ENCODE measurements around the gene PKP3.

PKP3 gene

DNA sequence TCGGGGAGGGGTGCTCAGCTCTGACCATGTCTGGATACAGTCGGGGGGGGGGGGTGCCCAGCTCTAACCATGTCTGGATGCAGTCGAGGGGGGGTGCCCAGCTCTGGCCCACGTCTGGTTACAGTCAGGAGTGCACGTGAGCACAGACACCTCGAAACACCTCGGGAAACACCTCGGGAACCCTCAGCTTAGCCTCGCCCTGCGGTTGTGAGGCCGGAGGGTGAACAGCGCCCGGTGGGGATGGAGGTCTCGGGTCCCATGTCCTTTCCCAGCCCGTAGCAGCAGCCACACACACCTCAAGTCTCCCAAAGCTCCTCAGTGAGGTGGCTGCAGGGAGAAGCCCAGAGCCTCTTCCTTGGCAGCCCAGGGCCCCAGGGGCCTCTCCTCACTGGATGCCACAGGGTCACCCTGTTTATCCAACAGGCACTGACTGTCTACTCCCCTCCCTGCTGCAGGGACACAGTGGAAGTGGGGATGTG lies 18.7 kb downstream of the PKP3 start:
- H3K27ac ChIP-seq, result no peak overlapping the region
- TF ChIP-seq, protein P1, sequence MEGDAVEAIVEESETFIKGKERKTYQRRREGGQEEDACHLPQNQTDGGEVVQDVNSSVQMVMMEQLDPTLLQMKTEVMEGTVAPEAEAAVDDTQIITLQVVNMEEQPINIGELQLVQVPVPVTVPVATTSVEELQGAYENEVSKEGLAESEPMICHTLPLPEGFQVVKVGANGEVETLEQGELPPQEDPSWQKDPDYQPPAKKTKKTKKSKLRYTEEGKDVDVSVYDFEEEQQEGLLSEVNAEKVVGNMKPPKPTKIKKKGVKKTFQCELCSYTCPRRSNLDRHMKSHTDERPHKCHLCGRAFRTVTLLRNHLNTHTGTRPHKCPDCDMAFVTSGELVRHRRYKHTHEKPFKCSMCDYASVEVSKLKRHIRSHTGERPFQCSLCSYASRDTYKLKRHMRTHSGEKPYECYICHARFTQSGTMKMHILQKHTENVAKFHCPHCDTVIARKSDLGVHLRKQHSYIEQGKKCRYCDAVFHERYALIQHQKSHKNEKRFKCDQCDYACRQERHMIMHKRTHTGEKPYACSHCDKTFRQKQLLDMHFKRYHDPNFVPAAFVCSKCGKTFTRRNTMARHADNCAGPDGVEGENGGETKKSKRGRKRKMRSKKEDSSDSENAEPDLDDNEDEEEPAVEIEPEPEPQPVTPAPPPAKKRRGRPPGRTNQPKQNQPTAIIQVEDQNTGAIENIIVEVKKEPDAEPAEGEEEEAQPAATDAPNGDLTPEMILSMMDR (conservative IDR thresholded peaks at IDR 0.05), result no peak
- no peak for TF ChIP-seq ZFX (IDR thresholded peaks at IDR 0.05)

DNA sequence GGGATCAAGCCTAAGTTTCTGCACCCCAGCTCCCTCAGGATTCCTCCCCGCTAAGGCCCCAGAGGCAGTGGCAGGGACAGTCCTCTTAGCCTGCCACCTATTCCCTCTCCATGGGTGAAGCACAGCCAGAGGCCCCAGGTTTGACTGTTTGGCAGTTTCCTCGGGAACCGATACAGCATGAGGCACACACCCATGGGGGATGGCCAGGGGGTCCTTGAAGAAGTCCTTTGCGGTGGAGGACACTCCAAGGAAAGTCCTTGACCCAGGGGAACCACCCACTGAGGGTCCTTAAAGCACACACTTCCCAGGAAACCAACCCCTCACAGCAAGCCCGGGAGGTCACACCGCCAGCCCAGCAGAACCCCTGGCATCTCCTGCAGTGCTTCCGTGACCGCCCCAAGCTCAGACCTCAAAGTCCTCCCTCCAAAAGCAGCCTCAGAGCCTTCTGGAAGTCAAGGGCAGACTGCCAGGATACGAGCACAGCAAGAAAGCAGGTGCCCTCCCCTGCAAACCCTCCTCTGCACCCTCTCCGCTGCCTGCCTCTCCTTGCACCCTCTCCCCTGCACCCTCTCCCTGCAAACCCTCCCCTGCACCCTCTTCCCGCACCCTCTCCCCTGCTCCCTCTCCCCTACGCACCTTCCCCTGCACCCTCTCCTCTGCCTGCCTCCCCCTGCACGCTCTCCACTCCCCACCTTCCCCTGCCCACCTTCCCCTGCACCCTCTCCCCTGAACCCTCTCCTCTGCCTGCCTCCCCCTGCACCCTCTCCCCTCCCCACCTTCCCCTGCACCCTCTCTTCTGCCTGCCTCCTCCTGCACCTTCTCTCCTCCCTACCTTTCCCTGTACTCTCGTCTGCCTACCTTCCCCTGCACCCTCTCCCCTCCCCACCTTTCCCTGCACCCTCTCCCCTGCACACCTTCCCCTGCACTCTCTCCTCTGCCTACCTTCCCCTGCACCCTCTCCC lies 19.4 kb downstream of the PKP3 start:
- TF ChIP-seq, protein P1 (conservative IDR thresholded peaks at IDR 0.05), result no peak
- TF ChIP-seq ZFX (IDR thresholded peaks at IDR 0.05), result no peak

DNA sequence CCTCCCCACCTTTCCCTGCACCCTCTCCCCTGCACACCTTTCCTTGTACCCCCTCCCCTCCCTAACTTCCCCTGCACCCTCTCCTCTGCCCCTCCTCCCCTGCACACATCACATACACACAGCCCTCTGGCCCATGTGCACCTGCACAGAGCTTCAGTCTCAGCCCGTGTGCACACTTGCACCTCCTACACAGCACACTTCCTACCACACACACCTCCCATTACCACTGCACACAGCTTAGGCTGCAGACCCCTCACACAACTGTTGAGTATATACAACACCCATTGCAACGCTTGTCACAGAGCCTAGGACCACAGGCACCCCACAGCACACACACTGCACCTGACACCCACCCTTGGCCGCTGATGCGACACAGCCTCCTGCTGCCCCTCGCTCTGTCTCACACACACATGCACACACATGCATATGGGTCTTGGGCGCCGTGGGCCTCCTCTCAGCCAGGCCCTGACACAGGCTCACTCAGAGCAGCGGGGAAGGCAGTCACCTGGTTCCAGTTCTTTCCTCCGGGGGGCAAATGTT lies 20.4 kb downstream of the PKP3 start:
- TF ChIP-seq ZFX (IDR thresholded peaks at IDR 0.05), result no peak
- TF ChIP-seq, protein P1 (conservative IDR thresholded peaks at IDR 0.05), result no peak
- H3K27ac ChIP-seq, result no peak overlapping the region

More for the DNA sequence above, 19.4 kb downstream of the PKP3 start:
- H3K27ac ChIP-seq, result no peak overlapping the region

DNA sequence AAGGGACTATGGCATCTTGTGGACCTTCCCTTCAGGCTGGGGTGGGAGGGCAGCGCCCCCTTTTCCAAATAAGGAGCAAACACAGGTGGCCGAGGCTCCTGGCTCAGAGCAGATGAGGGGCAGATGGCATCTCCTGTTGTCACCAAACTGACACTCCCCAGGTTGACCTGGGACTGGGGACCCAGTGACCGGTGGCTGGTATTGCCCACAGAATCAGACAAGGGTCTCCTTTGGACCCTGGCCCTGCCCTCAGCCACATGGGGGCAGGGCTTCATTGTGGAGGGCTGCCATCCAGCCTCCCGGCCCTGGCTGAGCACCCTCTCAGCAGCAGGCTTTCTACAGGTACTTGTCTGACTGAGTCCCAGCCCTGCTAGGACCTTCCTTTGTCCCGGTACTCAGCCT lies 21.6 kb downstream of the PKP3 start:
- no peak overlapping the region; the same call in 1 of the 2 replicates for H3K27ac ChIP-seq
- no peak for TF ChIP-seq ZFX (IDR thresholded peaks at IDR 0.05)
- TF ChIP-seq, protein P1 (conservative IDR thresholded peaks at IDR 0.05), result no peak

GRCh38 chr11:416051-416756 lies 22.2 kb downstream of the PKP3 start:
- TF ChIP-seq, protein P1 (conservative IDR thresholded peaks at IDR 0.05), result no peak
- no peak for TF ChIP-seq ZFX (IDR thresholded peaks at IDR 0.05)
- H3K27ac ChIP-seq, result peak overlapping the region; percentile 77

- peak; percentile 46; the same call in 1 of the 2 replicates for TF ChIP-seq ZFX (IDR thresholded peaks at IDR 0.05)
- TF ChIP-seq, protein P1 (conservative IDR thresholded peaks at IDR 0.05), result no peak
- H3K27ac ChIP-seq, result peak overlapping the region; percentile 77
These were observed 23.0 kb downstream of the PKP3 start for GRCh38 chr11:416757-417621.
